ENCODE results near the gene CDIPT.

DNA sequence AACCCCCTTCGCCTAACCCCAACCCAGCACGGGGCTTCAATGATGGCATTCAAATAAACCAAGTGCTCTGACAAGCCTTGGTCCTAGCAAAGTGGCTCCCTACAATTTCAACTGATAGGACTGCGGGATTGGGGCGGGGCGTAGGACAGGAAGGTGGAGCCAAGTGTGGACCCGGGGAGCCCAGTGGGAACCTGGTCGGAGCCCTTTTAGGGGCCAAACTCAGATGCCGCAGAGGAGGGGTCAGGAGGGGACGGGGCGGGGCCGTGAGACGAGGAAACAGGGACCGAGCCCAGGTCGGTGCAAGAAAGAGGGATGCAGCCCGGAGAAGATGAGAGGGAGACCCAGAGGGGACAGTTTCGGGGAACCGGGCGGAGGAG is 13.2 kb upstream of the CDIPT start:
- TF ChIP-seq, protein P1, sequence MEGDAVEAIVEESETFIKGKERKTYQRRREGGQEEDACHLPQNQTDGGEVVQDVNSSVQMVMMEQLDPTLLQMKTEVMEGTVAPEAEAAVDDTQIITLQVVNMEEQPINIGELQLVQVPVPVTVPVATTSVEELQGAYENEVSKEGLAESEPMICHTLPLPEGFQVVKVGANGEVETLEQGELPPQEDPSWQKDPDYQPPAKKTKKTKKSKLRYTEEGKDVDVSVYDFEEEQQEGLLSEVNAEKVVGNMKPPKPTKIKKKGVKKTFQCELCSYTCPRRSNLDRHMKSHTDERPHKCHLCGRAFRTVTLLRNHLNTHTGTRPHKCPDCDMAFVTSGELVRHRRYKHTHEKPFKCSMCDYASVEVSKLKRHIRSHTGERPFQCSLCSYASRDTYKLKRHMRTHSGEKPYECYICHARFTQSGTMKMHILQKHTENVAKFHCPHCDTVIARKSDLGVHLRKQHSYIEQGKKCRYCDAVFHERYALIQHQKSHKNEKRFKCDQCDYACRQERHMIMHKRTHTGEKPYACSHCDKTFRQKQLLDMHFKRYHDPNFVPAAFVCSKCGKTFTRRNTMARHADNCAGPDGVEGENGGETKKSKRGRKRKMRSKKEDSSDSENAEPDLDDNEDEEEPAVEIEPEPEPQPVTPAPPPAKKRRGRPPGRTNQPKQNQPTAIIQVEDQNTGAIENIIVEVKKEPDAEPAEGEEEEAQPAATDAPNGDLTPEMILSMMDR (IDR thresholded peaks at IDR 0.05) = no peak
- TF ChIP-seq POLR2A (IDR thresholded peaks at IDR 0.05) (no peak), EP300 (IDR thresholded peaks at IDR 0.05) (no peak)

Data from tibial nerve (tissue), 4 donors.